CD4-positive, alpha-beta T cell treated with Interleukin-21 for 1 hour (primary cell): ENCODE results near the gene SPAST.
A peak's percentile ranks its signal among the peaks of the same experiment; 100 is the strongest.
"Not testable (repeated sequence)": the region's sequence is repeated elsewhere in the genome, so short reads cannot be mapped to it uniquely, and the experiment has no call there.

Experiments
- DNase-seq: peaks from one replicate; pipeline ENCODE4 v3.0.0-alpha.2; 2020

SPAST gene

DNA sequence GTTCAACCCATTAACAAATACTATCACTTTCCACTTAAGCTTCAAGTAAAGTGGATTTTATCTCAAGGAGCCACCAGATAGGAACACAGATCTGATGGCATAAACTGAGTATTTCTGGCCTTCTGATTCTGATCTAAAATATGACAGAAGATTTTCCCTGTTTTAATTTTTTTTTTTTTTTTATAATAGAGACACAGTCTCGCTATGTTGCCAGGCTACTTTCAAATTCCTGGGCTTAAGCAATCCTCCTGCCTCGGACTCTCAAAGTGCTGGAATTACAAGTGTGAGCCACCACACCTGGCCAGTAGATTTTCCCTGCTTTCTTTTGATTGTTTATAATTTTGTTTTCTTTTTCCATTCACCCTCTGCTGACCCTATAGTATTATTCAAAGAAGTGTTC is 65.7 kb downstream of the SPAST start:
- no peak for DNase-seq

DNA sequence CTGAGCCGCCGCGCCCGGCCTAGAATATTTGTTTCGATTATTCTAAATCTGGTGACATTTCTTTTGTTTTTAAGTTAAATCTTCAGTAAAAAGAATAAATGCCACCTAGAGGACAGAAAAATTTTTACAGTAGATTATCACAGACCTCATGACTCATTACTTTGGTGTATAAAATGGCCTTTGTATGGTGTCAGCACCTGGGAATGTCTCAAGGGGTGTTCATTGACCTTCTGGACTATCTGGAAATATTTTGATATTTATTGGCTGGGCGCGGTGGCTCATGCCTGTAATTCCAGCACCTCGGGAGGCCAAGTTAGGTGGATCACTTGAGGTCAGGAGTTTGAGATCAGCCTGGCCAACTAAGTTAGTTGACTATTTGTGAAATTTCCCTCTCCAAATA is 72.1 kb downstream of the SPAST start:
- DNase-seq = peak; percentile 32

DNA sequence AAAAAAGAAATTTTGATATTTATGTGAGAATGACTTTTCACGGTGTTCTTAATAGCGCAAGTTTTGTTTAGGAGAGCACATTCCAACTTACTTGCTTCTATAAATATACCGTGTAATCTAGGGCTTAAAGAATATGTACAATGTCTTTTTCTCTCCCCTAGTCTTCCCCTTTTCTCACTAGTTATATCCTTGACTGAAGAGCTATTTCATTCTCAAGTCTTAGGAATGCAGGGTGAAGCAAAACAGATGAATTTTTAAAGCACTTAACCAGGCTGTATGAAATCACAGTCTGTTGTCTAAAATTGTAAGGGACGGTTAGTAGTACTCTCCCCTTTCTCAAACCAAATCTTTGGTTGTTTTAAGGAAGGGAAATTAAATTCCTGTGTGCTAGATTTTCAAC is 72.7 kb downstream of the SPAST start:
- no peak for DNase-seq

DNA sequence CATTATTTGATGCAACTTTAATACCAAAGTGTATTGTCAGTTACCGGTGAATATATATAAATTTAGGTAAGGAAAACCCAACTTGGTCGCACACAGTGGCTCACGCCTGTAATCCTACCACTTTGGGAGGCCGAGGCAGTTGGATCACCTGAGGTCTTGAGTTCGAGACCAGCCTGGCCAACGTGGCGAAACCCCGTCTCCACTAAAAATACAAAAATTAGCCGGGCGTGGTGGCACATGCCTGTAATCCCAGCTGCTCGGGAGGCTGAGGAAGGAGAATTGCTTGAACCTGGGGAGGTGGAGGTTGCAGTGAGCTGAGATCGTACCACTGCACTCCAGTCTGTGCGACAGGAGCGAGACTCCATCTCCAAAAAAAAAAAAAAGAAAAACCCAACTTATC is 88.2 kb downstream of the SPAST start:
- DNase-seq = not testable (repeated sequence)

GRCh38 chr2:32159678-32160077 is 96.3 kb downstream of the SPAST start:
- DNase-seq = no peak

DNA sequence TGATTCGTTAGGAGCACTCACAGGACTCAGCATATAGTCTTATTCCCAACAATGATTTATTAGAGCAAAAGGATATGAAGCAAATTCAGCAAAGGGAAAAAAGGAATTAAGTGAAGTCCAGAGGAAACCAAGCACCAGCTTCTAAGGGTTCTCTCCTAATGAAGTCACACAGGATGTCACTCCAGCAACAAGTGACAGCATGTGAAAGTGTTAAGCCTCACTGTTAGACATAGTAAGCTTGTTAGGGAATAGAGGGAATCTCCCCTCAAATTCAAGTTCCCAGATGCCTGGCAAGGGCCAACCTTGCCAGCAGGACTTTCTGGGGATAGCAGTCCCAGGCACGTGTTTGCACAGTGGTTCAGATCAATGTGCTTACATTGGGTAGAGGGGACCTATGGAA is 97.9 kb downstream of the SPAST start:
- DNase-seq = no peak

GRCh38 chr2:32164254-32164653 is 100.9 kb downstream of the SPAST start:
- DNase-seq = not testable (repeated sequence)

GRCh38 chr2:32165027-32165347 is 101.6 kb downstream of the SPAST start:
- DNase-seq = peak; percentile 6

DNA sequence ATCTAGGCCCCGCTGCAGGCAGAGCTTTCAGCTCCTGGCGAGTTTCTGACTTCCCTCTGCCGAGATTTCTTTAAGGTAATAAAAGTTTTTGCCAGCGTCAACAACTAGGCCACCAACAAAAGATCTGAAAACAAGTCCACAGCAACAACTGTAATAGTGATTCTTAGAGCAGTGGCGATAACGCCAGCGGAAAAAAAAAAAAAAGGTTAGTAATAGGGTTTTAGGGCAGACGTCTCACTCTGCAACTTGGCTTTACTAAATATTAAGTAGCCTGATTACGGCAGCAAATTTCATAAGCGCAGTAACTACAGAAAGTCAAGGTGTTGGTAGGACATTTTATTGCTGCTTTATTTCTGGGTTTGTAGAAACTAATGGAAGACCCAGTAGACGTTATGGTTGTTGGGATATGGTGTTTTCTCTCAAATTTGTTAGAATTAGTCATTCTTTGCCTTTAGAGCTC is 102.8 kb downstream of the SPAST start:
- DNase-seq = no peak

GRCh38 chr2:32168513-32168912 is 105.2 kb downstream of the SPAST start:
- no peak for DNase-seq

DNA sequence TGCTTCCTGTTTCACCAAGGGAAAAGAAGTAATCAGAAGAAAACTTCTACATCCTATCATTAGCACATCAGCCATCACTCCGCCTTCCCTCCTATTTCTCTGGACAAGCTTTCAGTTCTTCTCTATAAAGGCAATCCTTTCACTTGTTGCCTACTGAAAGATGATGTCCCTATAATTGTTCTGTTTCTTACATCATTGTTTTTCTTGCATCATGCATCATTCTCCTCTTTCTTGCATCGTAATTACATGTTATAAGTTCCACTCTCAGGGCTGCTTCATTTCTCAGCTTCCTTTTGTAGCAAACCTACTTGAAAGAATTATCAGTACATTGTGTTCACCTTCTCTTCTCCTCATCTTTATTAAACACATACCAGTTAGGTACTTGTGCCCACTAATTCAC is 109.5 kb downstream of the SPAST start:
- DNase-seq = no peak

DNA sequence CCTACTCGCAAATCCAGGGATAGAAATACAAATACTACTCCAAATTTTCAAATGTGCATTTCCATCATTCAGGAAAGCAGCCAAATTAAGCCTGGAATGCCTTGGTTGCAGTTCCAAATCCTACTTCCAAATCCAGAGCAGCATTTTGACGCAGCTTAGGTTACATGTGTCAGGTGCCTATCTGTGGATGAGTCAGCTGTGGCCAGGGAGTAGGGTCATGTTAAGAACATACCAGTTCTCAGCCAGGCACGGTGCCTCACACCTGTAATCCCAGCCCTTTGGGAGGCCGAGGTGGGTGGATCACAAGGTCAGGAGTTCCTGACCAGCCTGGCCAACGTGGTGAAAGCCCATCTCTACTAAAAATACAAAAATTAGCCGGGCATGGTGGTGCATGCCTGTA is 119.3 kb downstream of the SPAST start:
- no peak for DNase-seq

DNA sequence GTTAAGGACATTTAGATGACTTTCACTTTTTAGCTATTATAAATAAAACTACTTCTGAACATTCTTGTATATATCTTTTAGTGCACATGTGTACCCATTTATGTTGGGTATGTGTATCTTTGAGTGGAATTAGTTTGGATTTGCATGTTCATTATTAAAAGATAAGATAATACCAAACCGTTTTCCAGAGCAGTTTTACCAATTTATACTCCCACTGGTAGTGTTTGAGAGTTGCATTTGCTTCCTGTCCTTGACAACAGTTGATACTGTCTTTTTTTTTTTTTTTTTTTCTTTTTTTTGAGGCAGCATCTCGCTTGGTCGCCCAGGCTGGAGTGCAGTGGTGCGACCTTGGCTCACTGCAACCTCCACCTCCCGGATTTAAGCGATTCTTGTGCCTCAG is 125.7 kb downstream of the SPAST start:
- no peak for DNase-seq

GRCh38 chr2:32192418-32192817 is 129.1 kb downstream of the SPAST start:
- DNase-seq = no peak

DNA sequence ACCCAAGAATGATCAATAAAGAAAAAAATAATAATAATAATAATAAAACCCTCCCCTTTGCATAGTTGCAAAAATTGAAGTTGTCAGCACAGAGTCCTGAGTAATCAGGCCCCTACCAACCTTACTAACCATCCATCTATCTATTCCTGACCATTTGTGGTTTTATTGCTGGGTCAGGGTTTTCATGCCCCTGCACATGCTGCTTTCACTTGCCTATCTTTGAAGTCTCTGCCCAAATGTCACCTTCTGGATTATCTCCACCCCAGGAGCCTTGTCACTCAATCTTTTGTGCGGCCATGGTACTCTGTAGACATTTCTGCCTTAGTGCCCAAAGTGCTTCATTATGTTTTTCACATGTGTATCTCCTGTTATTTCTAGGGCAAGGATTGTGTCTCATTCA is 137.5 kb downstream of the SPAST start:
- no peak for DNase-seq

DNA sequence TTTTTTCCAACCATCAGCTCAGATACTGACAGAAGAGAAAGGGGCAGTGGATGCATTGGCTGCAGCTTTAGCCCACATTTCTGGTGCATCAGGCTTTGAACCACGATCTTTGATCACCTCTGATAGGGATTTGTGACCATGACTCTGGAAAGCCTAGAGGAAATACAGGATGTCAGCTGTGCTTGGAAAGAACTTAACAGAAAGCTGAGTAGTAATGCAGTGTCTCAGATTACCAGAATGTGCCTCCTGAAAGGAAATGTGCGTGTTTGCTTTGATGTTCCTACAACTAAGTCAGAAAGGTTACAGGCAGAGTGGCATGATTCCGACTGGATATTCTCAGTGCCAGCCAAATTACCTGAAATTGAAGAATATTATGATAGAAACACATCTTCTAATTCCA is 140.1 kb downstream of the SPAST start:
- not testable (repeated sequence) for DNase-seq
